SU-DHL-6 (cell line): Measurements from ENCODE around the gene FBXW2.

Source experiments
- H2AFZ ChIP-seq: fragments of 200-600 bp; sonication (generic); 2 replicates; pipeline ENCODE4 v1.6.1; 2014; ENCODE audit warnings: low read depth, mild to moderate bottlenecking, moderate library complexity, mixed read lengths, antibody characterized with exemption, low read length; ENCODE audit not compliant: severe bottlenecking
- H3F3A ChIP-seq: fragments of 200-600 bp; shearing (Covaris generic); 2 replicates; pipeline ENCODE4 v1.6.0; 2016; ENCODE audit warnings: antibody characterized with exemption, mild to moderate bottlenecking; ENCODE audit not compliant: insufficient read depth
- H3K27ac ChIP-seq: fragments of 200-600 bp; sonication (generic); 2 replicates; pipeline ENCODE4 v1.5.1; 2016; ENCODE audit warnings: low read depth, mild to moderate bottlenecking, low read length, moderate library complexity, mixed read lengths
- H3K27me3 ChIP-seq: fragments of 200-600 bp; sonication (generic), shearing (Covaris generic); 2 replicates; pipeline ENCODE4 v1.6.0; 2014; ENCODE audit warnings: mild to moderate bottlenecking, low read length
- H3K36me3 ChIP-seq: fragments of 200-600 bp; sonication (generic); 2 replicates; pipeline ENCODE4 v1.6.1; 2014; ENCODE audit warnings: mild to moderate bottlenecking, low read length, mixed read lengths
- H3K4me2 ChIP-seq: fragments of 300-600, 200-600 bp; shearing (Covaris generic), sonication (generic); 2 replicates; pipeline ENCODE4 v1.6.0; 2014; ENCODE audit warnings: low read length, low read depth, mild to moderate bottlenecking; ENCODE audit not compliant: poor library complexity, severe bottlenecking
- H3K4me3 ChIP-seq: fragments of 200-600 bp; sonication (generic); 2 replicates; pipeline ENCODE4 v1.5.1; 2014; ENCODE audit warnings: antibody characterized with exemption, low read length, mild to moderate bottlenecking, mixed read lengths; ENCODE audit not compliant: insufficient read depth, poor library complexity, severe bottlenecking
- H3K79me2 ChIP-seq: fragments of 200-600 bp; sonication (generic); 2 replicates; pipeline ENCODE4 v1.6.1; 2014; ENCODE audit warnings: mild to moderate bottlenecking, low read length, moderate library complexity; ENCODE audit not compliant: insufficient read depth
- H3K9ac ChIP-seq: fragments of 200-600 bp; sonication (generic); 2 replicates; pipeline ENCODE4 v1.7.0; 2014; ENCODE audit warnings: mild to moderate bottlenecking, low read length
- H3K9me2 ChIP-seq: fragments of 200-600 bp; sonication (generic); replicated peaks from 2 replicates; pipeline ENCODE4 v1.6.1; 2014; ENCODE audit warnings: low read length; ENCODE audit not compliant: insufficient read depth
- H3K9me3 ChIP-seq: fragments of 200-600 bp; sonication (generic); 2 replicates; pipeline ENCODE4 v1.6.1; 2014; ENCODE audit warnings: low read length, mixed read lengths; ENCODE audit not compliant: insufficient read depth
- H4K20me1 ChIP-seq: fragments of 200-600 bp; sonication (generic); 2 replicates; pipeline ENCODE4 v1.6.1; 2014; ENCODE audit warnings: low read depth, mild to moderate bottlenecking, antibody characterized with exemption, low read length, moderate library complexity, mixed read lengths
- CTCF ChIP-seq: fragments of 200-600 bp; sonication (generic); IDR thresholded peaks from one replicate; pipeline ENCODE4 v1.5.1; 2017; ENCODE audit warnings: antibody characterized with exemption, mild to moderate bottlenecking, low read length, moderate library complexity; ENCODE audit not compliant: insufficient read depth, poor library complexity, severe bottlenecking
- EZH2phosphoT487 ChIP-seq: fragments of 200-600 bp; sonication (generic), shearing (Covaris generic); conservative IDR thresholded peaks from 2 replicates; pipeline ENCODE4 v1.6.1; 2018; ENCODE audit warnings: mild to moderate bottlenecking, antibody characterized with exemption, low read length, moderate library complexity, mixed read lengths

The FBXW2 gene

GRCh38 chr9:120758544-120758943, 34.7 kb downstream of the FBXW2 start:
- TF ChIP-seq EZH2phosphoT487 (no peak), CTCF (no peak)

GRCh38 chr9:120757026-120757913, 35.9 kb downstream of the FBXW2 start:
- H3K79me2 ChIP-seq, result no peaks in the 10 kb centered on the region
- H3K9me3 ChIP-seq, result no peaks in the 10 kb centered on the region
- no peak overlapping the region for H2AFZ ChIP-seq
- peak overlapping the region; percentile 25 for H3K27ac ChIP-seq
- no peak overlapping the region; the same call in 1 of the 2 replicates for H3K9ac ChIP-seq
- H3K4me3 ChIP-seq, result no peak overlapping the region
- no peaks in the 10 kb centered on the region for H4K20me1 ChIP-seq
- H3K36me3 ChIP-seq, result no peaks in the 10 kb centered on the region
- no peaks in the 10 kb centered on the region for H3K9me2 ChIP-seq
- H3K27me3 ChIP-seq, result no peaks in the 10 kb centered on the region
- peaks cover 21% of the 10 kb centered on the region for H3F3A ChIP-seq
- no peak overlapping the region for H3K4me2 ChIP-seq
- TF ChIP-seq EZH2phosphoT487 (no peak), CTCF (no peak)

More at GRCh38 chr9:120758544-120758943, 34.7 kb downstream of the FBXW2 start:
- Histone ChIP-seq H4K20me1 (no peaks in the 10 kb centered on the region), H3K9ac (no peak overlapping the region), H3K4me3 (no peak overlapping the region), H3K9me2 (no peaks in the 10 kb centered on the region), H3K27ac (no peak overlapping the region), H2AFZ (no peak overlapping the region), H3K36me3 (peaks cover 6% of the 10 kb centered on the region; the same call in 1 of the 2 replicates), H3K79me2 (no peaks in the 10 kb centered on the region), H3K4me2 (no peak overlapping the region), H3K27me3 (no peaks in the 10 kb centered on the region), H3K9me3 (no peaks in the 10 kb centered on the region), H3F3A (peaks cover 21% of the 10 kb centered on the region)

- H3K4me2 ChIP-seq, result no peak overlapping the region
Observed at GRCh38 chr9:120756531-120756930, 36.7 kb downstream of the FBXW2 start.

More at GRCh38 chr9:120756531-120756930, 36.7 kb downstream of the FBXW2 start:
- Histone ChIP-seq H3K36me3 (no peaks in the 10 kb centered on the region), H4K20me1 (no peaks in the 10 kb centered on the region), H3K9me3 (no peaks in the 10 kb centered on the region), H3K9me2 (no peaks in the 10 kb centered on the region), H3K79me2 (no peaks in the 10 kb centered on the region), H3F3A (peaks cover 21% of the 10 kb centered on the region), H3K27ac (peak overlapping the region; percentile 25), H3K4me3 (no peak overlapping the region), H3K9ac (no peak overlapping the region; the same call in 1 of the 2 replicates), H2AFZ (no peak overlapping the region), H3K27me3 (no peaks in the 10 kb centered on the region)
- TF ChIP-seq CTCF, result no peak
- TF ChIP-seq EZH2phosphoT487, result no peak
